Endodermal cell (in vitro differentiated cells): Measurements from ENCODE around the gene RAP1GAP2. TPM values are rescaled to one million over a fixed set of nuclear protein-coding genes. Genes with fewer than 3 reads are reported as not detected.

Experiments
- DNase-seq: peaks from one replicate; pipeline ENCODE4 v3.0.0-alpha.2; 2017
- H3K27ac ChIP-seq: 2 replicates; pipeline ENCODE4 v1.5.1; 2013; ENCODE audit warnings: mild to moderate bottlenecking, low read depth, low read length, moderate library complexity
- H3K27me3 ChIP-seq: 2 replicates; pipeline ENCODE4 v1.6.1; 2013; ENCODE audit warnings: mild to moderate bottlenecking, low read length, moderate library complexity; ENCODE audit not compliant: insufficient read depth, control insufficient read depth, poor library complexity, severe bottlenecking
- H3K36me3 ChIP-seq: 2 replicates; pipeline ENCODE4 v1.7.0; 2013; ENCODE audit warnings: mild to moderate bottlenecking, low read length, moderate library complexity; ENCODE audit not compliant: control insufficient read depth, insufficient read depth
- H3K4me1 ChIP-seq: one replicate; pipeline ENCODE4 v1.7.0; 2013; ENCODE audit warnings: low read length; ENCODE audit not compliant: control insufficient read depth, insufficient read depth
- H3K4me3 ChIP-seq: 2 replicates; pipeline ENCODE4 v1.5.1; 2013; ENCODE audit warnings: mild to moderate bottlenecking, low read length, moderate library complexity
- H3K9ac ChIP-seq: 2 replicates; pipeline ENCODE4 v1.6.1; 2013; ENCODE audit warnings: mild to moderate bottlenecking, low read length, moderate library complexity; ENCODE audit not compliant: poor library complexity, severe bottlenecking; ENCODE audit errors: extremely low read depth
- H3K9me3 ChIP-seq: 2 replicates; pipeline ENCODE4 v1.6.1; 2013; ENCODE audit warnings: mild to moderate bottlenecking, low read length, moderate library complexity; ENCODE audit not compliant: control insufficient read depth
- H3K27ac Mint-ChIP-seq: 2 replicates; pipeline ENCODE4 v1.8.0; 2020; ENCODE audit warnings: mixed read lengths
- H3K27me3 Mint-ChIP-seq: 2 replicates; pipeline ENCODE4 v1.8.0; 2021; ENCODE audit warnings: mild to moderate bottlenecking, mixed read lengths; ENCODE audit not compliant: insufficient read depth
- H3K36me3 Mint-ChIP-seq: 2 replicates; pipeline ENCODE4 v1.8.0; 2020; ENCODE audit warnings: low read depth, mixed read lengths
- H3K4me1 Mint-ChIP-seq: 2 replicates; pipeline ENCODE4 v1.8.0; 2020; ENCODE audit warnings: mixed read lengths
- H3K4me3 Mint-ChIP-seq: 2 replicates; pipeline ENCODE4 v1.8.0; 2020; ENCODE audit warnings: mild to moderate bottlenecking, moderate library complexity, mixed read lengths
- H3K9me3 Mint-ChIP-seq: 2 replicates; pipeline ENCODE4 v1.8.0; 2020; ENCODE audit warnings: mild to moderate bottlenecking, mixed read lengths
- CTCF ChIP-seq: fragments of 200-600 bp; sonication (generic); conservative IDR thresholded peaks from 2 replicates; pipeline ENCODE4 v1.5.0; 2021; ENCODE audit warnings: antibody characterized with exemption, mild to moderate bottlenecking
- WGBS, 2 experiments: methylation state at CpG; one replicate each; pipeline versions ENCODE4 v1.1.5 to v1.1.7; 2013; ENCODE audit warnings: missing lambda C conversion rate in 2 of 2, mixed read lengths in 1 of 2; ENCODE audit not compliant: insufficient coverage in 1 of 2, insufficient read length in 1 of 2; 5-methylcytosine and 5-hydroxymethylcytosine counted together
- total RNA-seq, 2 donors: library from RNA; stranded (reverse); fragmentation: NEBNext Ultra II Directional in 1 of 2; extraction: Animal tissue kit (Norgen Biotek cat#: 25700) in 1 of 2; gene quantifications; 2 replicates in 1 of 2; 3 replicates in 1 of 2; pipeline ENCODE4 v1.2.1, GENCODE V29; 2021

Gene RAP1GAP2
- total RNA-seq, 2 donors from 2014 or later, result 18.0 to 44.3 TPM

DNA sequence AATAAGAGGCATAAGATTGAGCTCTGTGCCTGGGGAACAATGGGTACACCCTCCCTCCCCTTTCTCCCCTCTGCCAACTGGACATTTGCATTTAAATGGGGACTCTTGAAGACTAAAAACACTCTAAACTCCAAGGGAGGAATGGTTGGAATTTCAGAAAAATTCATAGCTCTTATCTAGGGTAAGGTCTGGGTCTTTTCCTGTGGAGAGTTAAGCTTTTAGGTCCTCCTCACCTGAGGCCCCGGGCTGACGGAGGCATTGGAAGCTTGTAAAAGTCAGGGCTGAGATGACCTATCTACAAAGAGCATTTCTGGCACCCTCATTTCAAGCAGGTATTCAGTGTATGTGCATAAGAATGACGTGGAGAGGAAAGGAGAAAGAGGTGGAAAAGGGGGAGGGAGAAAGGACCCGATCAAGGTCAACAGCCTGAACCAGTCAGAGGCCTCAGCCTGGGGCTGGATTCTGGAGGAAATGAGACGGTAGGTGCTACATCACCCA is 78.0 kb downstream of the RAP1GAP2 start:
- H3K4me1 ChIP-seq, result peaks cover 12% of the 10 kb centered on the region
- H3K9me3 Mint-ChIP-seq, result no peaks in the 10 kb centered on the region
- no peaks in the 10 kb centered on the region for H3K27me3 ChIP-seq
- DNase-seq, result peak; percentile 92
- peak overlapping the region; percentile 3 for H3K4me3 Mint-ChIP-seq
- peaks cover 13% of the 10 kb centered on the region for H3K36me3 Mint-ChIP-seq
- peak overlapping the region; percentile 86 for H3K27ac Mint-ChIP-seq
- H3K9ac ChIP-seq, result peak overlapping the region; percentile 41
- no peak overlapping the region for H3K4me3 ChIP-seq
- H3K4me1 Mint-ChIP-seq, result peaks cover 47% of the 10 kb centered on the region
- H3K36me3 ChIP-seq, result no peaks in the 10 kb centered on the region
- 23 to 25% methylated on average over 4 to 5 of the region's 5 CpGs for WGBS, 2 experiments
- H3K9me3 ChIP-seq, result no peaks in the 10 kb centered on the region
- peak overlapping the region; percentile 71 for H3K27ac ChIP-seq
- no peaks in the 10 kb centered on the region for H3K27me3 Mint-ChIP-seq
- no peak for TF ChIP-seq CTCF

GRCh38 chr17:2875608-2876007 is 79.4 kb downstream of the RAP1GAP2 start:
- no peak overlapping the region for H3K4me3 Mint-ChIP-seq
- no peak overlapping the region for H3K9ac ChIP-seq
- H3K4me1 Mint-ChIP-seq, result peaks cover 52% of the 10 kb centered on the region
- H3K27ac Mint-ChIP-seq, result peak overlapping the region; percentile 86
- H3K4me3 ChIP-seq, result no peak overlapping the region
- H3K9me3 Mint-ChIP-seq, result no peaks in the 10 kb centered on the region
- TF ChIP-seq CTCF, result no peak
- no peaks in the 10 kb centered on the region for H3K27me3 ChIP-seq
- no peaks in the 10 kb centered on the region for H3K27me3 Mint-ChIP-seq
- no peaks in the 10 kb centered on the region for H3K36me3 ChIP-seq
- H3K36me3 Mint-ChIP-seq, result peaks cover 13% of the 10 kb centered on the region
- 91 to 93% methylated on average over 7 to 13 of the region's 13 CpGs for WGBS, 2 experiments
- H3K27ac ChIP-seq, result no peak overlapping the region
- H3K4me1 ChIP-seq, result peaks cover 12% of the 10 kb centered on the region
- peak; percentile 65 for DNase-seq
- no peaks in the 10 kb centered on the region for H3K9me3 ChIP-seq

GRCh38 chr17:2876467-2876866 is 80.2 kb downstream of the RAP1GAP2 start:
- Mint-ChIP-seq H3K36me3 (peaks cover 16% of the 10 kb centered on the region), H3K4me1 (peaks cover 49% of the 10 kb centered on the region), H3K27me3 (no peaks in the 10 kb centered on the region), H3K4me3 (no peak overlapping the region), H3K9me3 (no peaks in the 10 kb centered on the region), H3K27ac (peak overlapping the region; percentile 82)
- Histone ChIP-seq H3K9ac (no peak overlapping the region), H3K36me3 (no peaks in the 10 kb centered on the region), H3K4me3 (no peak overlapping the region), H3K27me3 (no peaks in the 10 kb centered on the region), H3K9me3 (no peaks in the 10 kb centered on the region), H3K27ac (no peak overlapping the region), H3K4me1 (peaks cover 12% of the 10 kb centered on the region)
- DNase-seq, result peak; percentile 69
- 65 to 71% methylated on average over 3 to 6 of the region's 6 CpGs for WGBS, 2 experiments
- TF ChIP-seq CTCF, result no peak
